SU-DHL-6 (cell line): ENCODE results near the gene ARL16.

Experiments
- H2AFZ ChIP-seq: fragments of 200-600 bp; sonication (generic); 2 replicates; pipeline ENCODE4 v1.6.1; 2014; ENCODE audit warnings: low read depth, mild to moderate bottlenecking, moderate library complexity, mixed read lengths, antibody characterized with exemption, low read length; ENCODE audit not compliant: severe bottlenecking
- H3F3A ChIP-seq: fragments of 200-600 bp; shearing (Covaris generic); 2 replicates; pipeline ENCODE4 v1.6.0; 2016; ENCODE audit warnings: antibody characterized with exemption, mild to moderate bottlenecking; ENCODE audit not compliant: insufficient read depth
- H3K27ac ChIP-seq: fragments of 200-600 bp; sonication (generic); 2 replicates; pipeline ENCODE4 v1.5.1; 2016; ENCODE audit warnings: low read depth, mild to moderate bottlenecking, low read length, moderate library complexity, mixed read lengths
- H3K27me3 ChIP-seq: fragments of 200-600 bp; sonication (generic), shearing (Covaris generic); 2 replicates; pipeline ENCODE4 v1.6.0; 2014; ENCODE audit warnings: mild to moderate bottlenecking, low read length
- H3K36me3 ChIP-seq: fragments of 200-600 bp; sonication (generic); 2 replicates; pipeline ENCODE4 v1.6.1; 2014; ENCODE audit warnings: mild to moderate bottlenecking, low read length, mixed read lengths
- H3K4me2 ChIP-seq: fragments of 300-600, 200-600 bp; shearing (Covaris generic), sonication (generic); 2 replicates; pipeline ENCODE4 v1.6.0; 2014; ENCODE audit warnings: low read length, low read depth, mild to moderate bottlenecking; ENCODE audit not compliant: poor library complexity, severe bottlenecking
- H3K4me3 ChIP-seq: fragments of 200-600 bp; sonication (generic); 2 replicates; pipeline ENCODE4 v1.5.1; 2014; ENCODE audit warnings: antibody characterized with exemption, low read length, mild to moderate bottlenecking, mixed read lengths; ENCODE audit not compliant: insufficient read depth, poor library complexity, severe bottlenecking
- H3K79me2 ChIP-seq: fragments of 200-600 bp; sonication (generic); 2 replicates; pipeline ENCODE4 v1.6.1; 2014; ENCODE audit warnings: mild to moderate bottlenecking, low read length, moderate library complexity; ENCODE audit not compliant: insufficient read depth
- H3K9ac ChIP-seq: fragments of 200-600 bp; sonication (generic); 2 replicates; pipeline ENCODE4 v1.7.0; 2014; ENCODE audit warnings: mild to moderate bottlenecking, low read length
- H3K9me2 ChIP-seq: fragments of 200-600 bp; sonication (generic); replicated peaks from 2 replicates; pipeline ENCODE4 v1.6.1; 2014; ENCODE audit warnings: low read length; ENCODE audit not compliant: insufficient read depth
- H3K9me3 ChIP-seq: fragments of 200-600 bp; sonication (generic); 2 replicates; pipeline ENCODE4 v1.6.1; 2014; ENCODE audit warnings: low read length, mixed read lengths; ENCODE audit not compliant: insufficient read depth
- H4K20me1 ChIP-seq: fragments of 200-600 bp; sonication (generic); 2 replicates; pipeline ENCODE4 v1.6.1; 2014; ENCODE audit warnings: low read depth, mild to moderate bottlenecking, antibody characterized with exemption, low read length, moderate library complexity, mixed read lengths
- CTCF ChIP-seq: fragments of 200-600 bp; sonication (generic); IDR thresholded peaks from one replicate; pipeline ENCODE4 v1.5.1; 2017; ENCODE audit warnings: antibody characterized with exemption, mild to moderate bottlenecking, low read length, moderate library complexity; ENCODE audit not compliant: insufficient read depth, poor library complexity, severe bottlenecking
- EZH2phosphoT487 ChIP-seq: fragments of 200-600 bp; sonication (generic), shearing (Covaris generic); conservative IDR thresholded peaks from 2 replicates; pipeline ENCODE4 v1.6.1; 2018; ENCODE audit warnings: mild to moderate bottlenecking, antibody characterized with exemption, low read length, moderate library complexity, mixed read lengths

The ARL16 gene

DNA sequence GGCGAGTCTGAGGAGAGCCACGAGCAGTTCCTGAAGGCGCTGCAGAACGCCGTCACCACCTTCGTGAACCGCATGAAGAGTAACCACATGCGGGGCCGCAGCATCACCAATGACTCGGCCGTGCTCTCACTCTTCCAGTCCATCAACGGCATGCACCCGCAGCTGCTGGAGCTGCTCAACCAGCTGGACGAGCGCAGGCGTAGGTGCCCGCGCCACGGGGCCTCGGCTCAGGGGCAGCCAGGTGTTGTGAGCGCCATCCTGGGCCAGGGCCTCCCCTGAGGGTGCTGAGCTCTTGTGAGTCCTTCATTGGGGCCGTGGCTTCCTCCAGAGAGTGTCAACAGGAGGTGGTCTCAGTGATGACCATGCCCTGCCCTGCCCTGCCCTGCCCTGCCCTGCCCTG is 12.2 kb upstream of the ARL16 start:
- TF ChIP-seq CTCF (no peak), EZH2phosphoT487 (no peak)
- peaks cover 11% of the 10 kb centered on the region for H3K79me2 ChIP-seq
- H3K4me2 ChIP-seq = no peak overlapping the region

GRCh38 chr17:81695211-81695610 is 11.6 kb upstream of the ARL16 start:
- Histone ChIP-seq H3K9me3 (no peaks in the 10 kb centered on the region), H3K4me3 (no peak overlapping the region), H3K27me3 (no peaks in the 10 kb centered on the region), H3K9ac (no peak overlapping the region), H3K36me3 (peaks cover 2% of the 10 kb centered on the region; the same call in 1 of the 2 replicates), H3K9me2 (no peaks in the 10 kb centered on the region), H2AFZ (no peak overlapping the region), H3K27ac (no peak overlapping the region), H3F3A (0 out of 2 replicates have a peak, but pooled peaks cover 12% of the 10 kb centered on the region), H3K4me2 (no peak overlapping the region), H3K79me2 (0 out of 2 replicates have a peak, but pooled peaks cover 5% of the 10 kb centered on the region), H4K20me1 (no peaks in the 10 kb centered on the region)
- TF ChIP-seq EZH2phosphoT487 (no peak), CTCF (no peak)

More for the DNA sequence above, 12.2 kb upstream of the ARL16 start:
- Histone ChIP-seq H3K9ac (no peak overlapping the region), H3K36me3 (peaks cover 2% of the 10 kb centered on the region; the same call in 1 of the 2 replicates), H3K9me2 (no peaks in the 10 kb centered on the region), H3K27me3 (no peaks in the 10 kb centered on the region), H2AFZ (no peak overlapping the region), H3F3A (0 out of 2 replicates have a peak, but pooled peaks cover 12% of the 10 kb centered on the region), H4K20me1 (no peaks in the 10 kb centered on the region), H3K27ac (no peak overlapping the region), H3K4me3 (no peak overlapping the region), H3K9me3 (no peaks in the 10 kb centered on the region)

DNA sequence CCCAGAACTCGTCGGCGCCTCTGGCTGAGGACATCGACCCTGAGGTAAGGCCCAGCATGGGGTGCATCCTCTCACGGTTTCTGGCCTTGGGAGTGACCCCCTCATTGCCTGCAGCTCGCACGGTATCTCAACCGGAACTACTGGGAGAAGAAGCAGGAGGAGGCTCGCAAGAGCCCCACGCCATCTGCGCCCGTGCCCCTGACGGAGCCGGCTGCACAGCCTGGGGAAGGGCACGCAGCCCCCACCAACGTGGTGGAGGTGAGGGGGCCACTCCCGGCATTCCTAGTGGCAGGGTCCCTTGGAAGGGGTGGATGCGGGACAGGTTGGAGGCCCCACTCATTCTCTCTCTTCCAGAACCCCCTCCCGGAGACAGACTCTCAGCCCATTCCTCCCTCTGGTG is 11.2 kb upstream of the ARL16 start:
- no peak for TF ChIP-seq EZH2phosphoT487
- no peak for TF ChIP-seq CTCF
- H3K79me2 ChIP-seq = 0 out of 2 replicates have a peak, but pooled peaks cover 4% of the 10 kb centered on the region
- H4K20me1 ChIP-seq = no peaks in the 10 kb centered on the region

More for the DNA sequence above, 11.2 kb upstream of the ARL16 start:
- no peak overlapping the region for H3K4me3 ChIP-seq
- H3K4me2 ChIP-seq = no peak overlapping the region
- no peak overlapping the region for H2AFZ ChIP-seq
- H3K27me3 ChIP-seq = no peaks in the 10 kb centered on the region
- H3K9me3 ChIP-seq = no peaks in the 10 kb centered on the region
- 0 out of 2 replicates have a peak, but pooled peaks cover 12% of the 10 kb centered on the region for H3F3A ChIP-seq
- no peak overlapping the region for H3K27ac ChIP-seq
- H3K9me2 ChIP-seq = no peaks in the 10 kb centered on the region
- peaks cover 2% of the 10 kb centered on the region; the same call in 1 of the 2 replicates for H3K36me3 ChIP-seq
- H3K9ac ChIP-seq = no peak overlapping the region
